ENCODE results near the gene MBTD1. TPM values are rescaled to one million over a fixed set of nuclear protein-coding genes. Genes with fewer than 3 reads are reported as not detected.

MBTD1 gene
- total RNA-seq, 1 experiment from 2014 or later: 40.6 TPM

- DNase-seq (ENCODE audit: low spot score) (no peak), ATAC-seq (peak; percentile 80)
- Mint-ChIP-seq H3K27ac (peak overlapping the region; percentile 17; the same call in 1 of the 2 replicates), H3K4me3 (no peak overlapping the region), H3K9me3 (no peaks in the 10 kb centered on the region), H3K36me3 (no peaks in the 10 kb centered on the region), H3K4me1 (peaks cover 11% of the 10 kb centered on the region), H3K27me3 (ENCODE audit: low read depth) (no peaks in the 10 kb centered on the region; the same call in 1 of the 2 replicates)
- TF ChIP-seq KAT7 (CRISPR knock-in tag; IDR thresholded peaks at IDR 0.05; ENCODE audit: borderline replicate concordance) (no peak), TEAD1 (CRISPR knock-in tag; IDR thresholded peaks at IDR 0.05) (no peak), MLX (CRISPR knock-in tag; IDR thresholded peaks at IDR 0.05) (no peak)
- CTCF ChIA-PET: interaction anchor here (0.6 kb wide), 1 partner anchor 16 kb away, joined by 3 read pairs; no protein-coding TSS in a partner anchor
- POLR2A ChIA-PET: no interaction called here
Observed at GRCh38 chr17:51144266-51145022, 115.4 kb downstream of the MBTD1 start.

DNA sequence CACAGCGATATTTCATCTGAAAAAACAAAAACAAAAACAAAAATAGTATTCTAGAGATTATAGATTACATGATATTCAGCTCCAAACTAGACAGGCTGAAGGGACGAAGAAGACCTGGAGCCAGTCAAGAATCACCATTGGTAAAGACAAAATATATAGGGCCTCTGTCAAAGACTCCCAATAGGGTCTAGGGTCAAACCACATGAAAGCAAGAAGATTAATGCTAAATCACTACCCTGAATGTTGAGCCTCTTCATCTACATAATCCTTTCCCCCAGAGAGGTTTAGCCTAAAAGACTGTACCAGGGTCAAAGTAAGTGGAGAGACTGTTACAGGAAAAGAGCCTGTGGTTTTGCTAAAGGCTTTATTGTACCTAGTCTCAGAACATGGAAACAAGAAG lies 117.3 kb downstream of the MBTD1 start:
- POLR2A ChIA-PET: no interaction called here
- H3K36me3 Mint-ChIP-seq: no peaks in the 10 kb centered on the region
- CTCF ChIA-PET: interaction anchor here (0.6 kb wide), 1 partner anchor 592 kb away, joined by 3 read pairs; no protein-coding TSS in a partner anchor
- no peak for TF ChIP-seq NR2C2 (CRISPR knock-in tag; IDR thresholded peaks at IDR 0.05)
- no peak for TF ChIP-seq AFF4 (CRISPR knock-in tag; IDR thresholded peaks at IDR 0.05; ENCODE audit: borderline replicate concordance)
- no peak for TF ChIP-seq MXD4 (CRISPR knock-in tag; IDR thresholded peaks at IDR 0.05; ENCODE audit: borderline replicate concordance)
- no peak for TF ChIP-seq AR (CRISPR knock-in tag; IDR thresholded peaks at IDR 0.05)
- TF ChIP-seq NFATC4 (CRISPR knock-in tag; IDR thresholded peaks at IDR 0.05): no peak
- no peak for TF ChIP-seq ZNF532 (CRISPR knock-in tag; IDR thresholded peaks at IDR 0.05; ENCODE audit: borderline replicate concordance)
- TF ChIP-seq, protein P1, sequence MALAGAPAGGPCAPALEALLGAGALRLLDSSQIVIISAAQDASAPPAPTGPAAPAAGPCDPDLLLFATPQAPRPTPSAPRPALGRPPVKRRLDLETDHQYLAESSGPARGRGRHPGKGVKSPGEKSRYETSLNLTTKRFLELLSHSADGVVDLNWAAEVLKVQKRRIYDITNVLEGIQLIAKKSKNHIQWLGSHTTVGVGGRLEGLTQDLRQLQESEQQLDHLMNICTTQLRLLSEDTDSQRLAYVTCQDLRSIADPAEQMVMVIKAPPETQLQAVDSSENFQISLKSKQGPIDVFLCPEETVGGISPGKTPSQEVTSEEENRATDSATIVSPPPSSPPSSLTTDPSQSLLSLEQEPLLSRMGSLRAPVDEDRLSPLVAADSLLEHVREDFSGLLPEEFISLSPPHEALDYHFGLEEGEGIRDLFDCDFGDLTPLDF (CRISPR knock-in tag; IDR thresholded peaks at IDR 0.05): no peak
- TF ChIP-seq USF2 (CRISPR knock-in tag; IDR thresholded peaks at IDR 0.05): no peak
- no peak for TF ChIP-seq FOXJ3 (CRISPR knock-in tag; IDR thresholded peaks at IDR 0.05; ENCODE audit: borderline replicate concordance)
- TF ChIP-seq, protein P2, sequence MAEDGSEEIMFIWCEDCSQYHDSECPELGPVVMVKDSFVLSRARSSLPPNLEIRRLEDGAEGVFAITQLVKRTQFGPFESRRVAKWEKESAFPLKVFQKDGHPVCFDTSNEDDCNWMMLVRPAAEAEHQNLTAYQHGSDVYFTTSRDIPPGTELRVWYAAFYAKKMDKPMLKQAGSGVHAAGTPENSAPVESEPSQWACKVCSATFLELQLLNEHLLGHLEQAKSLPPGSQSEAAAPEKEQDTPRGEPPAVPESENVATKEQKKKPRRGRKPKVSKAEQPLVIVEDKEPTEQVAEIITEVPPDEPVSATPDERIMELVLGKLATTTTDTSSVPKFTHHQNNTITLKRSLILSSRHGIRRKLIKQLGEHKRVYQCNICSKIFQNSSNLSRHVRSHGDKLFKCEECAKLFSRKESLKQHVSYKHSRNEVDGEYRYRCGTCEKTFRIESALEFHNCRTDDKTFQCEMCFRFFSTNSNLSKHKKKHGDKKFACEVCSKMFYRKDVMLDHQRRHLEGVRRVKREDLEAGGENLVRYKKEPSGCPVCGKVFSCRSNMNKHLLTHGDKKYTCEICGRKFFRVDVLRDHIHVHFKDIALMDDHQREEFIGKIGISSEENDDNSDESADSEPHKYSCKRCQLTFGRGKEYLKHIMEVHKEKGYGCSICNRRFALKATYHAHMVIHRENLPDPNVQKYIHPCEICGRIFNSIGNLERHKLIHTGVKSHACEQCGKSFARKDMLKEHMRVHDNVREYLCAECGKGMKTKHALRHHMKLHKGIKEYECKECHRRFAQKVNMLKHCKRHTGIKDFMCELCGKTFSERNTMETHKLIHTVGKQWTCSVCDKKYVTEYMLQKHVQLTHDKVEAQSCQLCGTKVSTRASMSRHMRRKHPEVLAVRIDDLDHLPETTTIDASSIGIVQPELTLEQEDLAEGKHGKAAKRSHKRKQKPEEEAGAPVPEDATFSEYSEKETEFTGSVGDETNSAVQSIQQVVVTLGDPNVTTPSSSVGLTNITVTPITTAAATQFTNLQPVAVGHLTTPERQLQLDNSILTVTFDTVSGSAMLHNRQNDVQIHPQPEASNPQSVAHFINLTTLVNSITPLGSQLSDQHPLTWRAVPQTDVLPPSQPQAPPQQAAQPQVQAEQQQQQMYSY (CRISPR knock-in tag; IDR thresholded peaks at IDR 0.05): no peak

More for the DNA sequence above, 117.3 kb downstream of the MBTD1 start:
- no peak for ATAC-seq
- Mint-ChIP-seq H3K4me3 (no peak overlapping the region), H3K4me1 (peaks cover 11% of the 10 kb centered on the region), H3K27ac (no peak overlapping the region), H3K9me3 (no peaks in the 10 kb centered on the region), H3K27me3 (ENCODE audit: low read depth) (no peaks in the 10 kb centered on the region; the same call in 1 of the 2 replicates)
- DNase-seq (ENCODE audit: low spot score): no peak

Data from WTC11 (cell line).